ENCODE measurements around the gene DUOX2. TPM values are rescaled to one million over a fixed set of nuclear protein-coding genes. Genes with fewer than 3 reads are reported as not detected.
"Not testable (repeated sequence)": the region's sequence is repeated elsewhere in the genome, so short reads cannot be mapped to it uniquely, and the experiment has no call there.

DUOX2 gene
- total RNA-seq, 1 experiment from 2014 or later = 0.08 TPM

GRCh38 chr15:45050587-45050986 lies 63.4 kb downstream of the DUOX2 start:
- Histone ChIP-seq H3K4me1 (ENCODE audit: control insufficient read depth, insufficient read depth, low read length) (no peaks in the 10 kb centered on the region), H3K27ac (ENCODE audit: low read length) (no peak overlapping the region), H3K9me3 (ENCODE audit: control insufficient read depth, insufficient read depth, low read depth, low read length) (no peaks in the 10 kb centered on the region; the same call in 1 of the 2 replicates), H3K36me3 (ENCODE audit: control insufficient read depth, insufficient read depth, low read length) (no peaks in the 10 kb centered on the region), H3K27me3 (ENCODE audit: control insufficient read depth, insufficient read depth, low read length) (no peaks in the 10 kb centered on the region), H3K4me3 (ENCODE audit: low read depth in 2 of 2, low read length in 2 of 2) (no peak overlapping the region)
- intact Hi-C loops (cut with micrococcal nuclease; ENCODE audit: unreplicated experiment) = no loop called here
- ATAC-seq (no peak), DNase-seq (ENCODE audit: low read depth, low spot score) (no peak)
- ChIA-PET CTCF (no interaction called here), POLR2A (no interaction called here)
- in situ Hi-C loops (cut with HindIII; ENCODE audit: low pct_unique_long_range_greater_than_20kb, low sequenced_read_pairs) = no loop called here
- TF ChIP-seq SIN3A (IDR thresholded peaks at IDR 0.05; ENCODE audit: borderline replicate concordance, insufficient read depth, low read depth, low read length) = no peak
- BruUV-seq (replicated peaks) = no TSS peak

- POLR2A ChIA-PET = interaction anchor here (0.6 kb wide), 1 partner anchor 457 kb away, joined by 18 read pairs; no protein-coding TSS in a partner anchor
- in situ Hi-C loops (cut with HindIII; ENCODE audit: low pct_unique_long_range_greater_than_20kb, low sequenced_read_pairs) = no loop called here
Observed at GRCh38 chr15:45048794-45049631, 65.0 kb downstream of the DUOX2 start.

GRCh38 chr15:45048449-45048793 lies 65.6 kb downstream of the DUOX2 start:
- H3K27ac ChIP-seq (ENCODE audit: low read length); intact Hi-C loops (cut with micrococcal nuclease; ENCODE audit: unreplicated experiment); DNase-seq (ENCODE audit: low read depth, low spot score); H3K9me3 ChIP-seq (ENCODE audit: control insufficient read depth, insufficient read depth, low read depth, low read length); H3K4me3 ChIP-seq (ENCODE audit: low read depth in 2 of 2, low read length in 2 of 2); in situ Hi-C loops (cut with HindIII; ENCODE audit: low pct_unique_long_range_greater_than_20kb, low sequenced_read_pairs); H3K27me3 ChIP-seq (ENCODE audit: control insufficient read depth, insufficient read depth, low read length); H3K4me1 ChIP-seq (ENCODE audit: control insufficient read depth, insufficient read depth, low read length); ATAC-seq; H3K36me3 ChIP-seq (ENCODE audit: control insufficient read depth, insufficient read depth, low read length); CTCF ChIA-PET; BruUV-seq (replicated peaks): not testable (repeated sequence)
- POLR2A ChIA-PET = interaction anchor here (0.6 kb wide), 1 partner anchor 457 kb away, joined by 18 read pairs; no protein-coding TSS in a partner anchor

More at GRCh38 chr15:45048794-45049631, 65.0 kb downstream of the DUOX2 start:
- BruUV-seq (replicated peaks) = no TSS peak
- TF ChIP-seq POLR2AphosphoS5 (IDR thresholded peaks at IDR 0.05; ENCODE audit: low read depth, low read length) = no peak
- TF ChIP-seq SIN3A (IDR thresholded peaks at IDR 0.05; ENCODE audit: borderline replicate concordance, insufficient read depth, low read depth, low read length) = no peak
- no peak for TF ChIP-seq CTCF (IDR thresholded peaks at IDR 0.05)
- no peak for TF ChIP-seq TCF7L2 (IDR thresholded peaks at IDR 0.05; ENCODE audit: low read depth, low read length)
- no peak for TF ChIP-seq REST (IDR thresholded peaks at IDR 0.05; ENCODE audit: insufficient read depth in 1 of 2, low read depth in 2 of 2, low read length in 1 of 2)
- Histone ChIP-seq H3K4me3 (ENCODE audit: low read depth in 2 of 2, low read length in 2 of 2) (no peak overlapping the region), H3K36me3 (ENCODE audit: control insufficient read depth, insufficient read depth, low read length) (no peaks in the 10 kb centered on the region), H3K9me3 (ENCODE audit: control insufficient read depth, insufficient read depth, low read depth, low read length) (no peaks in the 10 kb centered on the region; the same call in 1 of the 2 replicates), H3K27me3 (ENCODE audit: control insufficient read depth, insufficient read depth, low read length) (no peaks in the 10 kb centered on the region), H3K27ac (ENCODE audit: low read length) (no peak overlapping the region), H3K4me1 (ENCODE audit: control insufficient read depth, insufficient read depth, low read length) (no peaks in the 10 kb centered on the region)
- CTCF ChIA-PET = no interaction called here
- no peak for ATAC-seq
- DNase-seq (ENCODE audit: low read depth, low spot score) = no peak
- intact Hi-C loops (cut with micrococcal nuclease; ENCODE audit: unreplicated experiment) = no loop called here

GRCh38 chr15:45044270-45044669 lies 69.7 kb downstream of the DUOX2 start:
- DNase-seq (ENCODE audit: low read depth, low spot score); CTCF ChIA-PET; POLR2A ChIA-PET; H3K27ac ChIP-seq (ENCODE audit: low read length); in situ Hi-C loops (cut with HindIII; ENCODE audit: low pct_unique_long_range_greater_than_20kb, low sequenced_read_pairs); intact Hi-C loops (cut with micrococcal nuclease; ENCODE audit: unreplicated experiment); H3K4me1 ChIP-seq (ENCODE audit: control insufficient read depth, insufficient read depth, low read length); H3K36me3 ChIP-seq (ENCODE audit: control insufficient read depth, insufficient read depth, low read length); BruUV-seq (replicated peaks); H3K9me3 ChIP-seq (ENCODE audit: control insufficient read depth, insufficient read depth, low read depth, low read length); H3K27me3 ChIP-seq (ENCODE audit: control insufficient read depth, insufficient read depth, low read length); ATAC-seq; H3K4me3 ChIP-seq (ENCODE audit: low read depth in 2 of 2, low read length in 2 of 2): not testable (repeated sequence)

- POLR2A ChIA-PET; H3K27me3 ChIP-seq (ENCODE audit: control insufficient read depth, insufficient read depth, low read length); BruUV-seq (replicated peaks); H3K4me3 ChIP-seq (ENCODE audit: low read depth in 2 of 2, low read length in 2 of 2); ATAC-seq; CTCF ChIA-PET; H3K27ac ChIP-seq (ENCODE audit: low read length); in situ Hi-C loops (cut with HindIII; ENCODE audit: low pct_unique_long_range_greater_than_20kb, low sequenced_read_pairs); intact Hi-C loops (cut with micrococcal nuclease; ENCODE audit: unreplicated experiment); H3K36me3 ChIP-seq (ENCODE audit: control insufficient read depth, insufficient read depth, low read length); H3K4me1 ChIP-seq (ENCODE audit: control insufficient read depth, insufficient read depth, low read length); DNase-seq (ENCODE audit: low read depth, low spot score); H3K9me3 ChIP-seq (ENCODE audit: control insufficient read depth, insufficient read depth, low read depth, low read length): not testable (repeated sequence)
Observed at GRCh38 chr15:45042859-45043258, 71.1 kb downstream of the DUOX2 start.

Measured in Panc1 (cell line).